RWPE2 (cell line): Measurements from ENCODE around the gene IFNGR1.

Source experiments
- ATAC-seq: fragments of 200-7000 bp; cut with Tn5 transposase; 3 replicates; pipeline ENCODE4 v1.9.1; 2021; ENCODE audit warnings: low read depth
- DNase-seq: peaks from one replicate; pipeline ENCODE4 v3.0.0-alpha.2; 2020; ENCODE audit warnings: low spot score
- H3K27ac ChIP-seq: fragments of 450-650 bp; 2 replicates; pipeline ENCODE4 v1.5.1; 2017; ENCODE audit warnings: mild to moderate bottlenecking; ENCODE audit not compliant: poor library complexity, severe bottlenecking
- H3K27me3 ChIP-seq: fragments of 250-450 bp; sonication (Bioruptor Pico); 2 replicates; pipeline ENCODE4 v1.5.1; 2021; ENCODE audit warnings: mild to moderate bottlenecking, moderate library complexity; ENCODE audit not compliant: insufficient read depth, poor library complexity, severe bottlenecking
- H3K36me3 ChIP-seq: fragments of 250-450 bp; sonication (Bioruptor Pico); 2 replicates; pipeline ENCODE4 v1.5.1; 2020; ENCODE audit warnings: low read depth, mild to moderate bottlenecking, moderate library complexity
- H3K4me1 ChIP-seq: fragments of 250-450 bp; sonication (Bioruptor Pico); 2 replicates; pipeline ENCODE4 v1.5.1; 2021; ENCODE audit warnings: mild to moderate bottlenecking, moderate library complexity; ENCODE audit not compliant: insufficient read depth, poor library complexity, severe bottlenecking
- H3K4me3 ChIP-seq: fragments of 250-450 bp; sonication (Bioruptor Pico); 2 replicates; pipeline ENCODE4 v1.5.1; 2021; ENCODE audit warnings: mild to moderate bottlenecking, moderate library complexity; ENCODE audit not compliant: severe bottlenecking
- H3K9me3 ChIP-seq: fragments of 250-450 bp; sonication (Bioruptor Pico); 2 replicates; pipeline ENCODE4 v1.5.1; 2021; ENCODE audit warnings: mild to moderate bottlenecking, moderate library complexity; ENCODE audit not compliant: severe bottlenecking
- TF ChIP-seq, protein P1 (sequence below): fragments of 450-650 bp; IDR thresholded peaks from one replicate; pipeline ENCODE4 v1.5.1; 2017; ENCODE audit warnings: mild to moderate bottlenecking, moderate library complexity; ENCODE audit not compliant: poor library complexity, severe bottlenecking

Gene IFNGR1

DNA sequence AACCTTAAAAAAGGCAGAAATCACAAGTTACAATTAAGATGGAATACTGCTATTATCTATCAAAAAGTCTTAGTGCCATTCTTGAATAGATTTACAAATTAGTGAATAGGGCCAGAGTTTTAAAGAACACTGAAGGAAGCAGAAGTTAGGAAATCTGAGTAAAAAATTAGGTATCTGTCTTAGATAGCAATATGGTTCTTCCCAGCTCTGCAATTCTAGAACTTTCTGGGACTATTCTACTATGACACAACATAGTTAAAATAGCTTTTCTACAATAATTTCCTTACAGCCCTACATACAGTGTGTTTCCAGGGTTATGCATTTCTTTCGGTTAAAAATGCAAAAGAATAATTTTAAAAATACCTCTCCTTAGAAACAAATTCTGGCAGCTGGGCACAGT is 18.2 kb downstream of the IFNGR1 start:
- Histone ChIP-seq H3K9me3 (no peaks in the 10 kb centered on the region), H3K36me3 (peaks cover 75% of the 10 kb centered on the region), H3K4me1 (no peaks in the 10 kb centered on the region), H3K4me3 (no peak overlapping the region), H3K27ac (no peak overlapping the region), H3K27me3 (no peaks in the 10 kb centered on the region)
- DNase-seq, result no peak
- ATAC-seq, result no peak
- TF ChIP-seq, protein P1, sequence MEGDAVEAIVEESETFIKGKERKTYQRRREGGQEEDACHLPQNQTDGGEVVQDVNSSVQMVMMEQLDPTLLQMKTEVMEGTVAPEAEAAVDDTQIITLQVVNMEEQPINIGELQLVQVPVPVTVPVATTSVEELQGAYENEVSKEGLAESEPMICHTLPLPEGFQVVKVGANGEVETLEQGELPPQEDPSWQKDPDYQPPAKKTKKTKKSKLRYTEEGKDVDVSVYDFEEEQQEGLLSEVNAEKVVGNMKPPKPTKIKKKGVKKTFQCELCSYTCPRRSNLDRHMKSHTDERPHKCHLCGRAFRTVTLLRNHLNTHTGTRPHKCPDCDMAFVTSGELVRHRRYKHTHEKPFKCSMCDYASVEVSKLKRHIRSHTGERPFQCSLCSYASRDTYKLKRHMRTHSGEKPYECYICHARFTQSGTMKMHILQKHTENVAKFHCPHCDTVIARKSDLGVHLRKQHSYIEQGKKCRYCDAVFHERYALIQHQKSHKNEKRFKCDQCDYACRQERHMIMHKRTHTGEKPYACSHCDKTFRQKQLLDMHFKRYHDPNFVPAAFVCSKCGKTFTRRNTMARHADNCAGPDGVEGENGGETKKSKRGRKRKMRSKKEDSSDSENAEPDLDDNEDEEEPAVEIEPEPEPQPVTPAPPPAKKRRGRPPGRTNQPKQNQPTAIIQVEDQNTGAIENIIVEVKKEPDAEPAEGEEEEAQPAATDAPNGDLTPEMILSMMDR, result no peak

DNA sequence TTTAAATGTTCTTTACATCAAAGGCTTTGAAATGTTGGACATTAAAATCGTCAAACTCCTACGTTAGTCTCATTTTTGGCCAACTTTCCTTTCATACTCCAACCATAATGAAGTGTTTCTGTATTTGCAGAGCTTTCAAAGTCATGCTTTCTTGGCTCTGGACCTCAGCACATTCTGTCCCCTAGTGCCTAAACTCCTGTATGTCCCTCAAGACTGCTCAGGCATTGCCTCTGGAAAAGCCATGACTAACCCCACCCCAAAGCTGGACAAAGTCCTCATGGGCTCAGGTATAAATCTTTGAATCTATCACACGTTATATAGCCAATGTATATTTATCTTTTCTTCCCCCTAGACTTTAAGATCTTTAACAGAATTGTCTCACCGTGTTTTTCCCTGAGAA is 18.9 kb downstream of the IFNGR1 start:
- Histone ChIP-seq H3K4me3 (no peak overlapping the region), H3K27me3 (no peaks in the 10 kb centered on the region), H3K4me1 (no peaks in the 10 kb centered on the region), H3K27ac (no peak overlapping the region), H3K36me3 (peaks cover 68% of the 10 kb centered on the region), H3K9me3 (no peaks in the 10 kb centered on the region)
- ATAC-seq (no peak), DNase-seq (no peak)
- TF ChIP-seq, protein P1, result no peak

DNA sequence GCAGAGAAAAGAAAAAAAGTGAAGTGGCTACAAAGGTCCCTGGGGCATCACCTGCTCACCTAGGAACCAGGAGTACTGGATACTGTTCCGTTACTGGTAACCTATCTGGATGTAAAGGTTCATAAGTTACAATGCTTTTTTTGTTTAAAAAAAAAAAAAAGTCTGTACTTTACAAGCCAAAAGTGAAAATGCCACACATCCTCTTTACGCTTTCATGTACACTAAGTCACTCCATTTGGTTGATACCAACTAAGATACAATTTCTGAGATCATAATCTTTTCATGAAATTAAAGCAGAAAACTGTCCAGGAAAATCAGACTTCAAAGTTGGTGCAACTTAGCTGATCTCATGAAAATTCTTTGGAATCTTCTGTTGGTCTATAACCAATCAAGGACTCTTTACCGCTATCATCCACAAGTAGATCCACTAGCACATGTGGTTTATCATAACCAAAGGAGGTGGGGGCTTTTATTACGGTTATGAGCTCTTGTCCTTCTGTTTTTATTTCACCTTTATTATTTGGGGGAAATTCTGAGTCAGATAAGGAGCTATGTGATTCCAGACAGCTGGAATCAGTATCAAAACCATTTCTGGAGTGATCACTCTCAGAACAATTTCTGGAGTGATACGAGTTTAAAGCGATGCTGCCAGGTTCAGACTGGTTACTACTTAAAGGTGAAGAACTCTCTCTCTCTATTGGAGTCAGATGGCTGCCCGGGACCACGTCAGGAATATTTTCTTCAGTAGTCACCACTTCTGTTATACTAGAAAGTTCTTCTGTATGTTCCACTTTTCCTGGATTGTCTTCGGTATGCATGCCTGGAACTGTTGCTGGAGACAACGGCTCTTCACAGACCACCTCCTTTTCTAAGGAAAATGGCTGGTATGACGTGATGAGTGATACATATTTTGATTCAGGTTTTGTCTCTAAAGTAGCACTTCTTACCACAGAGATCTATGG is 21.2 kb downstream of the IFNGR1 start:
- DNase-seq, result no peak
- Histone ChIP-seq H3K27ac (no peak overlapping the region), H3K27me3 (no peaks in the 10 kb centered on the region), H3K4me1 (no peaks in the 10 kb centered on the region), H3K36me3 (peaks cover 45% of the 10 kb centered on the region), H3K4me3 (no peak overlapping the region), H3K9me3 (no peaks in the 10 kb centered on the region)
- no peak for ATAC-seq
- TF ChIP-seq, protein P1, result no peak

DNA sequence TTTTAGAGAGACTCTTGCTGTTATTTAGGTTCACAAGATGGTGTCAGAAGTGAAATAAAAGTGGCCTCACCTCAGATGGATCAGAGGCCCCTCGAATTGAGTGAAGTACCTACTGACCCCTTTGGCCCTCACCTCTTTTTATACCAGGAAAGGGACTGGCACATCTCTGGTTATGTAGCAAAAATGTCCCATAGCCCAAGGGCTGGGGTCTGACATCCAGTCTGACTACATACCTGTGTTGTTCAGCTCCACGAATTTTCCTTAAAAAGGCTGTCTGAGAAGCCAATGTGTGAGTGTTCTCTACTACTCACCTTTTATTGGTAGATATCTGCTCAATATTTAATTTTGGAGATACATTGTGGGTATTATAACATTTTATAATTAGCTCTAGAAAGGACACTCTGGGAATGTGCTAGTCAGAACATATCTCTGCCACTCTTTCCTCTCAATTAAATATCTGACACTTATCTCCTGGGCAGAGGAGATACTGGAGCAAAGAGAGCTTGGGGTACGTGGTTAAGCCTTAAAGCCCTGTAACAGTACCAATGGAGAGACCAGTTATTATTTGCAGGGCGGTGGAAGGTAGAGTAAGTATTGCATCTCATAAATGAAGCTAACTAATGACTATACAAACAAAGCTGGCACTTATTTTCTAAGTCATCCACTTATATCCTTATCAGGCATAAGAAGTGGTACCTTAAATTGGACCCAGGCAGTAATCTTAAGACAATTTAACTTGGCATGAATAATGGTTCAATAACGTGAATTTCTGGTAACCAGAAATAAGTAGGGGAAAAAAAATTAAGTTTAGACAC is 25.7 kb downstream of the IFNGR1 start:
- H3K9me3 ChIP-seq, result no peaks in the 10 kb centered on the region
- H3K27ac ChIP-seq, result no peak overlapping the region
- H3K36me3 ChIP-seq, result peaks cover 10% of the 10 kb centered on the region
- TF ChIP-seq, protein P1, result no peak
- H3K4me1 ChIP-seq, result no peaks in the 10 kb centered on the region
- DNase-seq, result no peak
- H3K27me3 ChIP-seq, result no peaks in the 10 kb centered on the region
- no peak for ATAC-seq
- no peak overlapping the region for H3K4me3 ChIP-seq
